Activated CD8-positive, alpha-beta memory T cell treated with anti-CD3 and anti-CD28 coated beads for 1 hour (primary cell): ENCODE measurements around the gene TENM4.
"Not testable (repeated sequence)": the region's sequence is repeated elsewhere in the genome, so short reads cannot be mapped to it uniquely, and the experiment has no call there.

ENCODE experiments used
- DNase-seq, 2 donors: peaks; one replicate each; pipeline ENCODE4 v3.0.0-alpha.2; 2020; ENCODE audit warnings: low read depth in 1 of 2; ENCODE audit errors: extremely low read depth in 1 of 2

The TENM4 gene

DNA sequence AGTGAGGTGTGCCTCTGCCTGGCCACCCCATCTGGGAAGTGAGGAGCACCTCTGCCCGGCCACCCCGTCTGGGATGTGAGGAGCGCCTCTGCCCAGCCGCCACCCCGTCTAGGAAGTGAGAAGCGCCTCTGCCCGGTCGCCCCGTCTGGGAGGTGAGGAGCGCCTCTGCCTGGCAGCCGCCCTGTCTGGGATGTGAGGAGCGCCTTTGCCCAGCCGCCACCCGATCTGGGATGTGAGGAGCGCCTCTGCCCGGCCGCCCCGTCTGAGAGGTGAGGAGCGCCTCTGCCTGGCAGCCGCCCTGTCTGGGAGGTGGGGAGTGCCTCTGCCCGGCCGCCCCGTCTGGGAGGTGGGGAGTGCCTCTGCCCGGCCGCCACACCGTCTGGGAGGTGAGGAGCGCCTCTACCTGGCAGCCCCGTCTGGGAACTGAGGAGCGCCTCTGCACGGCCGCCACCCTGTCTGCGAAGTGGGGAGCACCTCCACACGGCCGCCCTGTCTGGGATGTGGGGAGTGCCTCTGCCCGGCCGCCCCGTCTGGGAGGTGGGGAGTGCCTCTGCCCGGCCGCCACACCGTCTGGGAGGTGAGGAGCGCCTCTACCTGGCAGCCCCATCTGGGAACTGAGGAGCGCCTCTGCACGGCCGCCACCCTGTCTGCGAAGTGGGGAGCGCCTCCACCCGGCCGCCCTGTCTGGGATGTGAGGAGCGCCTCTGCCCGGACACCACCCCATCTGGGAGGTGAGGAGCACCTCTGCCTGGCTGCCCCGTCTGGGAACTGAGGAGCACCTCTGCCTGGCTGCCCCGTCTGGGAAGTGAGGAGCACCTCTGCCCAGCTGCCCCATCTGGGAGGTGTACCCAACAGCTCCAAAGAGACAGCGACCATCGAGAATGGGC, 561.5 kb downstream of the TENM4 start:
- not testable (repeated sequence) for DNase-seq

DNA sequence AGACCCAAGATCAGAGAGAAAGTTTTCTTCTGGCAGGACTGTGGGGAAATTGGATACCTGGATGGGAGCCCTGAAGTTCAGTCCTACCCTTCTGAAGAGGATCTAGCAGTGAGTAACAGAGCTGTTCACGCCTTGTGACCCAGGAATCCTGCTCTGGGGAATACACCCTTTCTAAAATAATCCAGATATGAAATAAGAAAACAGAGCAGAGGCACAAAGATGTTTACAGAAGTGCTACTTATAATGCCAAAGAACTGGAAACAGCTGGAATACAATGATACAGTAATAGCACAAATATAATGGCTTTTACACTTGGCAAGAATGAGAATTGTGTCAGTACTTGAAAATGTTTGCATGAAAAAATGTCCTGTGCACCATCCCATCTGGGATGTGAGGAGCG, 562.2 kb downstream of the TENM4 start:
- DNase-seq, result no peak

DNA sequence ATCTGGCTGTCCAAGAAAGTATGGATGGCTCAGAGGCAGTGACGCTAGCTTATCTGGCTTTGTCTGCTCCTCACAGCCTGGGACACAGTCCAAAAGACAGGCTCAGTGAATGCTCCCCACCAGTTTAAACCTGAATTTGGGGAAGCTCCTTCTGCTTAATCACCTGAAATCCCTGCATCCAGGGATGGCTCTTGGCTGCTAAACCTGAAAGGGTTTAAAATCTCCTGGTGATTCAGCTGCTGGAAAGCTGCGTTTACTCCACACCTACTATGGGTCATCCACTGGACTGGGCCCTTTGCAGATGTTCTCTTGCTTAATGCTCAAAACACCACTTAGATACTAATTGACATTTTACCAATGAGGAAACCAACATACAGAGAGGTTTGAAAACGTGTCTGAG, 564.2 kb downstream of the TENM4 start:
- DNase-seq, result no peak

DNA sequence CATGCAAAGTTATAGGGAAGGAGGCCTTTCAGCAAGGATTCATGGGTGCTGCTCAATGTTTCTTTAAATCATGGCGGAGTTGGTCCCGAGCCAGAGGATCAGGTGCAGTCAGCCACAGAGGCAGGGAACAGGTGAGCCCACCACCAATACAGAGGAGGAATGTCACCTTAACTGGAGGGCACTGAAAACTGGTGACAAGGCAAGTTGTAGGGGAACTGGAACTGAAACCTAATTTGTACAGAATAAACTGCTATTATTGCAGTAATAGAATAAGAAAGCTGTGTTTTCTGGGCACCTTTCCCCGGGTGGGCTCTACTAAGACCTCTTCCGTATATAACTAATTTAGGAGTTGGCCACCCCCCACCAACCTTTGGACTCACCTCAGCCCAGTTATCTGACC, 570.2 kb downstream of the TENM4 start:
- DNase-seq, result no peak

DNA sequence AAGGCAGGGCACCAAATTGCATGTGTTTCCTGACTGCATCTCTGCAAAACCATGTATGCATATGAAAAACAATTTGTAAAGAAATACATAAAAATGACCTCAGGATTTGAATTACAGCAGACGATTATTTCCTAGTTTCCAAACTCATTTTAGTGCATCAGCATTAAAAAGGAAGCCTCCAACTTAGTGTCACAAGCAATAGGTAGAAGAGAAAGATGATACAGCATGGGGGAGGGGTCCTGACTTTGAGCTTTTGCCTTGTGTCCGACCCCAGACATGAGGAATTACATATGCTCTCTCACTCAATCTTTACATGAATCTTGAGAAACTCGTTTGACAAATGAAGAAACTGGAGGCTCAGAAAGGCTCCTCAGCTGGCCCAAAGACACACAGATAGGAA, 571.5 kb downstream of the TENM4 start:
- no peak for DNase-seq

DNA sequence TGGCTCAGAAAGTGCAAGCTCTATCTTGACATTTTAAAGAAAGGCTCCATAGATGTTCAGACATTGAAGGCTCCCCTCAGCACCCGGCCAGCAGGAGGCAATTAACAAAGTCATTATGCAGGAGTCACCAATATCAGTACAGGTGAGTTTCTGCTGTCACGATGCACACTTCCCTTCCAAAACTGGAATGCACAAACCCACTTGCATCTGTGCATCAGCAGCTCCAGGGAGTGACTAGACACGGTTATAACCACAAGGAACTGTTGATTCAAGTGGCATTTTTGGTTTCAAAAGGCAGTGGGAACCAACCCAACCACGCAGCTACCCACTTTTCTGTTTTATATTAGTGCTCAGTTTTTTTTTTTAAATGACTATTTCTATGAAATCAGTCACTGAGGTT, 572.3 kb downstream of the TENM4 start:
- DNase-seq, result no peak

DNA sequence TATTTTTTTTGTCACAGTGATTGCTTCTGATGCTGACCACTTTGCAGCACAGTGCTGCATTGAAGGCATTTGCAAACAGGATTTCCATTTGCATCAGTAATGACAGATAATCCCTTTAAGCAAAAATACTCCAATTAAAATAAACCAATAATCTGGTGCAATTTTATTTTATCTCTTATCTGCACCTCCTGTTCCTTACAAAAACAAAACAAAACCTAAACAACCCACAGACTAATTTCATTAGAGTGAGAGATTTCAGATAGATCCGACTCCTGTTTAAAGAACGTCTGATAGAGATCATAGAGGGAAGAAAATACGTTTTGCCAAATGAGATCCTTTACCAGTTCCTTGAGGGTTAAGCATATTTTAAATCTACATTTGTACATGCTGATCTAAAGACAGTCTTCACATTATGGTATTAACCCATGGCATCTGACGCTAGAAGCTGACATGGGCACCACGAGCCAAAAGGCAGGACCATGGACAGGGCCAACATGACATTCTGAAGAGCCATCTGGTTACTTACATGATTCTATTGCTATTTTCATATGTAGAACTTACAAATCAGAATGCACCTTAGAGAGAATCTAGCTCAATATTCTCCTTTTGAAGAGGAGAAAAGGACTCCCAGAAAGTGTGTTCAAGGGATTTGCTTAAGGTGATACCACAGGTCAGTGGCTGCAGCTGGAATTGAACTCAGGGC, 580.0 kb downstream of the TENM4 start:
- no peak for DNase-seq

DNA sequence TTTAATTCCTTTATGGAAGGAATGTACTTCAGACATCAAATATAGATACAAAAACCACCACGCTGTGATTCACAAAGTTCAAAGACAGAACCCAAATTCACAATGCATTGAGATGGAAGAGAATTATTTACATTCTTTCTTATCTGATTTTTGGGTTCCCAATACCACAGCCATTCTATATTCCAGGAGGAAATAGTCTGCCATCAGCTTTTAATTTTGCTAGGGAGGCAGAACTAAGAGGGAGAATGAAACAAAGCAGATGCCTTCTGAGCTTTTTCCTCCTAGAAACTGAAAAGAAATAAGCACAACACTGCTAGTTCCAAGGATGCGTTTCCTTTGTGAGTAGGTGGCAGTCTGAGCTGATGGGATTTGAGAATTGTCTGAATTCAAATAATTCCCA, 583.1 kb downstream of the TENM4 start:
- no peak for DNase-seq

DNA sequence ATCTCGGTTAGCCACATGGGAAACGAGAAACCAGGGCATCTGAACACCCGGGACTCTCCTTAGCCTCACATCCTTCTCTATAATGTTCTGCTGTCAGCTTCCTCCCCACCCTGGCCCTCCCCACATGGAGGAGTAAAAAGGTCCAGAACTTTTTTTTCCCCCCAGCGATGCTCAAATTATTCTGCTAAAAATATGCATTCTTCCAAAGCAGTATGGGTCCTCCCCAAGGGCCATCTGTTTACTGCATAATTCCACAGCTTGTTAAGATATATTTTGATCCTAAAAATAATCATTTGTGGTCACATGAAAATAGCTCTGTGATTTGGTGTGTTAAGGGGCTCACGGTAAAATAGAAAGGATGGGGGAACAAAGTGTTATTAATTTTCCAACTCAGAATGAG, 584.6 kb downstream of the TENM4 start:
- no peak for DNase-seq

DNA sequence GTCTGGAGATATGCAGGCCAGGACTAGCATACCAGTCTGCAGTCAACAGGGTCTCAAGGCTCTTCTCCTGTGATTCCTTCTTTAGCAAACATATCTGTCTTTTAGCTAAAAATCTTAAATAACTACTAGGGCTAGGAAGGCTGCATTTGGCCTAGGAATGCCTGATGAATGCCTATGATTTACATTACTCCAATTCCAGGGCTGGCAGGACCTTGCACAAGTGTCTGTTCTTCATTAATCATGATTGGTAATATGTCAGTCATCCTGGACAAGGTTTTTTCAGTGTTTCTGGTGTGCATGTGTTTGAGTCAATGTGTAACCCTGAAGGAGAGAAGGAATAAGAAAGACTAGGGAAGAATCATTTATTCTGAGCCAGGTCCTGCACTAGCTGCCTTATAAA, 585.7 kb downstream of the TENM4 start:
- DNase-seq, result no peak

DNA sequence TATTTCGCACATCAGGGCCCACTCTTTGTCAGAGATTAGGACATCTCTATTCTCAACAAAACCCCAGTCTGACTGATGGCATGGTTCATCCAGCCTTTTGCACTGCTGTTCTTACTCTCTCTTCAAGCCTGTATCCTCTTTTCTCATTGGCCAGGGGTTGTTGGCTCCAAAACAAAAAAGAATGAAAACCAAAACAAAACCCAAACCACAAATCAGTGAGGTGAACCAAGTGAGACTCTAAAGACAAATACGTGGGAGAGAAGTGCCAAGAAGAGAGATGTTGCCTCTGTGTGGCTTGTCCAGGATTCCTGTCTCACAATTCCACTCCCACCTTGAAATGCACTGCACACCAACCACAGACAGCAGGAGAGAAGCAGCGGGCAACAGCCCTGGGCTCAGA, 587.3 kb downstream of the TENM4 start:
- no peak for DNase-seq

DNA sequence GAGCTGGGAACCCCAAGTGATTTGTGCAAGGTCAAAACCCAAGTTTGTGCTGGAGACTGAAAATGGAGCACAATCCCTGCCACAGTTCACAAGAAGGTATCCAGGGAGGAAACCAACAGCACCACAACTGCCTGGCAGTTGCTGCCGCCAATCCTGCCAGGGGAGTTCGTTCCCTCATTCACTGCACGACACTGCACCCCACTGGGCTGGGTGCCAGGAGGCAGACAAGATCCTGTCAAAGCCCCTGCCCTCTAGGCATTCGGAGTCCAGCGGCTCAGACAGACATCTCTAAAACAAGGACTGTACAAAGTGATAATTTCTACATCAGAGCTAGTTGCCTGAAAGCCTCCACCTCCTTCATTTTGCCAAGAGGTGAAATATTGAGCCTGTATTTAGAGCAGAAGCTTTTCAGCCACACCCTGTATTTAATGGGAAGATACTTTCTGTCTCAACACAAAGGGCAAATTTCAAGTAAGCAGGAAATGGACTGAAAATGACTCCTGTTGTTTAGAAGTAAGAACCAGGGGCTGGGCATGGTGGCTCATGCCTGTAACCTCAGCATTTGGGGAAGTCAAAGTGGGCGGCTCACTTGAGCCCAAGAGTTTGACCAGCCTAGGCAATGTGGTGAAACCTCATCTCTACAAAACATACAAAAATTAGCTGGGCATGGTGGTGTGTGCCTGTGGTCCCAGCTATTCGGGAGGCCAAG, 588.8 kb downstream of the TENM4 start:
- no peak for DNase-seq

DNA sequence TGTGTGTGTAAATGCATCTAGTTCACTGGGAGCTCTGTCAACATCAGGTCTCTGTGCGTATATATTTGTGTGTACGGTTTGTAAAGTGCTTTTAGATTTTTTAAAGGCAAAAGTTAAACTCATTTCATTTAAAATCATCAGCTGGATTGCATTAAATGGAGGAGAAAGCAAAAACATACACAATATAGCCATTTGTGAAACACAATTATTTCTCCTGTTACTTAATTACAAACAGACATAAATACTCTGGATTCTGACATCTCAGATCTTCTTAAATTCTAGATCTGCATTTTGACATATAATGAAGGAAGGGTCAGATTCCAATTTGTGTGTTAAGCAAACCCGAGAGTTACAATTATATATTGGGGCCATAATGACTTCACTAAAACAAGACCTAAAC, 590.8 kb downstream of the TENM4 start:
- DNase-seq, result no peak

DNA sequence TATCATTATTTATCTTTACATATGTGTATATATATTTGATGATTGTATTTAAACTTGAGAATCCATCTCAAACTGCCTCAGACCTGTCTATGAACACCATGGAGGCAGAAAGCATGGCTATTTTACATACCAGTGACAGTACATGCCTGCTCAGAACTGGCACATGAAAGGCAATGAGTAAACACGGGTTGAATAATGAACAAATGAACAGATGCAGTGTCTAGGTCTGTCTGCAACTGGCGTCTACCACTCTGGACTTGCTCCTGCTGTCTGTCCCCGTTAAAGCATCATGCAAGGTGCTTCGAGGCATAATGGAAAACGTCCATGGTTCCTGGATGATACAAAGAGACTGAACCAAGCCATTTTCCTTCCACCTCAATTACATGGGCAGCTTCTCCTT, 594.6 kb downstream of the TENM4 start:
- no peak for DNase-seq

DNA sequence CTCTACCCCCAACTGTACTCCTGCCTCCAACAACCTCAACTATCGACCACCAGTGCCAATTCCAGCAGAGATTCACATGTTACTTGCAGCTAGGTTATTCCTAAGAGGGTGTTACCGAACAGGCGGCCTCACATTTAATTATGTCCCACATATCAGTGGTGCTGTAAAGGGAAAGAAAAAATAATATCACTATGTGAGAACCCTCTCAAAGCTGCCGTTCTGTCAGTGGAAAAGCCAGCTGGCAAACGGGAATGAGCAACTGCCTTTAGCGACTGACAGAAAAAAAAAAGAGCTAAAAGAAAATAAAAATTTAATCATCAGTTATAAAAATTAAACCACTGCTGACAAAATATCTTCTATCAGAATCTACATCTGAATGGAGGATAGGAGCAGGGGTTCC, 595.3 kb downstream of the TENM4 start:
- no peak for DNase-seq

DNA sequence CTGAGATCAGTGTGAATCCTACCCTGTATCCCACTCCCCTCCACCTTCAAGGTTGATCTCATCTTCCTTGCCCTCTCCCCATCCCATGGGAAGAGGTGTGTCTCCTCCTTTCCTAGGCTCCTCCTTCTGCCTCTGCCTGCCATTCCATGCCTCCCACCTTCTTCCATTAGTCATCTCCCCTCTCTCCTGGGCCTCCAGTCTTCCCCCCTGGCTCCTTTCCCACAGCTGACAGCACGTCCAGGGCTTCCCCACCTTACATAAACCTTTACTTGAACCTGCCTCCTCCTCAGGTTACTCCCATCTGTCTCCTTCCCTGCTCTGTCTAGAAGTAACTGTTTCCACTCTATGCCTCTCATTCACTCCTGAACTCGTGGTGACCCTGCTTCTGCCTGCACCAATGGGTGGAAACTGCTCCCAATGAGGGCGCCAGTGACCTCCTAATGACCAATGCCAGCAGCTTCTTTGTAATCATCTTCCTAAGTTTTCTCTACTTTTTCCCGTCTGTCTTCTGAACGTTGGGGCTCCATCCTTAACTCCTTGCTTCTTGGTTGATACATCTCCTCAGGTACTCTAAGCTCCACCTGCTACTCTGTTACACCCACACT, 599.3 kb downstream of the TENM4 start:
- DNase-seq, result no peak

DNA sequence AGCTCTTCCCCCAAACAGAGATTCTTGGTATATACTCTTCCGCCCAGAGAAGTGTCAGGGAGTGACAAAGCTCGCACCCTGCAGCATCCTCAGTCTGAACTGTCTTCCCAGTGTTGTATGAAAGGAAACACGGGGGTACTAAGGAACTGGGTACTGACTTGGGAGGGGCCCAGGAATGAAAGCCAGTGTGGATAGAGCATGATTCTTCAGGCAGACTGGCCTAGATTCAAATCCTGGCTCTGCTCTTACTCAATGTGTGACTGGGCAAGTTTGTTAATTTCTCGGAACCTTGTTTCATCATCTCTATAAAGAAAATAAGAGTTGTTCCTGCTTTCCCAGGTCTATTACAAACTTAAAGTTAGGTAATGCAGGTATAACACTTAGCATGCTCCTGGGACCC, 600.2 kb downstream of the TENM4 start:
- DNase-seq, result no peak

DNA sequence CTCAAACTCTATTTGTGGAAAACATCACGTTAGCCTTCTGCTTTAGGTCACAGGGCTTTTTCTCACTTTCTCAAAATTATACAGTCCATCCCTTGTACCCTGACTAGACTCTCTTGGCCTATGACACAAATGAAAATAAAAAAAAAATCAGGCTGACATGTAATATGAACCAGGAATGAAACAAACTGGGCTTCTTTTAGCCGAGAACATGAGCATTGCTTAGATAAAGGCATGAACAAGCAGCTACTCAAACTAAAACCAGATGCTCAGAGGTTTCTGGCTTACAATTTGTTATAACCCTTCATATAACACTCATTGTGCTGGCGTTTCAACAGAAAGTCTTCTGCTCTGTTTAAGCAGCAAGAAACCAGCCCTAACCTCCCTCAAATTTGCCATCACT, 600.6 kb downstream of the TENM4 start:
- no peak for DNase-seq

DNA sequence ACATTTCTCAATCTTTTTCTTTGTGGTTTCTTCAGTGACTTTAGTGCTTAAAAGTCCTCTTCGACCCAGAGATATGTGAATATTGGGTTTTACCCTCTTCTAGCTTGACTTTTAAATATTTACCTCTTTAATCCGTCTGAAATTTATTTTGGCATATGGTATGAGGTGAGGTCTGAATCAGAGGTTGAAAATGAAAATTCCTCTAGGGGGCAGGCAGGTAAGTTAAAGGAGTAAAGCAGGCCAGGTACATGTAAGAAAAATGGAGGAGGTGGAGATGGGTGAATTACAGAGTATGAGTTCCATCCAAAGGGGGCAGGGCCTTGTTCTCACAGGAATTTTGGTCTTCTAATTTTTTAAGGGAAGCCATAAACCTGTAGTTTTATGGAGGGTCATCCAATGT, 602.4 kb downstream of the TENM4 start:
- no peak for DNase-seq

DNA sequence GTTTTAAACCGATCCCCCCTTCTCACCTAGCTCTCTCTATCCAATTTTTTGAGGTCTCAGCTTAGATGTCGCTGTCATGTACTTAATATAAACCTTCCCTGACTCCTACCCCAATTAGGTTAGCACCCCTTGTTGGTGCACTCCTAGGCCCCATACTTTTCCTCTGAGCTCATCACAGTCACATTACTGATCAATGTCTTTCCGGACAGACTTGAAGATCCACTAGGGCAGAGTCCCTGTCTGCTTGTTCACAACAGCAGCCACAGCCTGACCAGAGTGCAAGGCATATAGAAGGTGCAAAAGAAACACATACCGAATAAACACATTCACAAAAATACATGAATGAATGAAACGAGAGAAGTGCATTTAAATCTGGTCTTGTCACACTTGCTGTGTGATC, 605.2 kb downstream of the TENM4 start:
- DNase-seq, result no peak

DNA sequence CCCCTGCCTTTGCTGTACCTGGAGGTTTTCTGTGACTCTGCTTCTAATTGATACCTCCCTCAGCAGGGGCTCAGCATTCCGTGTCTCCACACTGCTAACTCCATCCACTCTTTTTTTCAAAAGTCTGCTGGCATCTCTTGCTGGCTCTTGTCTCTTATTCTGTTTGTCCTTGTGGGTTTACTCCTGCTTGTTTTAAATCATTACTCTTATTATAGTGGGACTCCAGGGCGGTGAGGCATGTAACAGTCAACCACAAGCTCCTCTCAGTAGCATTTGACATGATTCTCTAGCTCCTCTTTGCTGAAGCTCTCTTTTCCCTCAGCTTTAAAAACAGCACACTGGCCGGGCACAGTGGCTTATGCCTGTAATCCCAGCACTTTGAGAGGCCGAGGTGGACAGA, 605.9 kb downstream of the TENM4 start:
- DNase-seq, result no peak
